Occipital lobe (tissue), 2 donors: ENCODE data around the gene RNF44. TPM values are rescaled to one million over a fixed set of nuclear protein-coding genes. Genes with fewer than 3 reads are reported as not detected.
"Not testable (repeated sequence)": the region's sequence is repeated elsewhere in the genome, so short reads cannot be mapped to it uniquely, and the experiment has no call there.

ENCODE experiments used
- DNase-seq: peaks from one replicate; lab custom pipeline; 2025; lab: John Stamatoyannopoulos, UW
- total RNA-seq: library from RNA; depleted of rRNA; stranded (reverse); fragments of >200 nt; gene quantifications from one replicate; pipeline ENCODE4 v1.2.3, GENCODE V29; 2014

Gene RNF44
- total RNA-seq, 1 donor from 2014 or later: 8.6 TPM

DNA sequence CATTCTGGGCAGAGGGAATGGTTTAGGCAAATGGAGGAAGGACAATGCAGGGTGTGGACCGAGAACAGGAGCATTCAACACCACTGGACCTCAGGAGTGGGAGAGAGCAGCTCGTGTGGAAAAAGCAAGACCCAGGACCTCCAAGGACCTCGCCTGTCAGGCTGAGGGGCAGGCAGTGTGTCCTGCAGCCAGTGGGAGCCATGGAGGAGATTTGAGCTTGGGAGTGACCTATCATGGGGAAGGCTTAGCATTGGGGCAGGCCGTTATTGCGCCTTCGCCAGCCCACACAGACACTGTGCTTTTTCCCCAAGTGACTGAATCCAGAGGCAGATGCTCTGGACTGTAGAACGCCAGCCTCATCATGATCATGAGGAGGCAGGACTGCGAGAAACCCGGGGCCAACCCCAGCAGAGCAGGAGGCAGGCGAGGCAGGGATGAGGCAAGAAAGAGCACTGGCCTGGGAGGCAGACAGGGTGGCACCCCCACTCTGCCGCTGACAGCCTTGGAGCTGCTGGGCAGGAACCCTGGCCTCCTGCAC is 15.2 kb upstream of the RNF44 start:
- no peak for DNase-seq

DNA sequence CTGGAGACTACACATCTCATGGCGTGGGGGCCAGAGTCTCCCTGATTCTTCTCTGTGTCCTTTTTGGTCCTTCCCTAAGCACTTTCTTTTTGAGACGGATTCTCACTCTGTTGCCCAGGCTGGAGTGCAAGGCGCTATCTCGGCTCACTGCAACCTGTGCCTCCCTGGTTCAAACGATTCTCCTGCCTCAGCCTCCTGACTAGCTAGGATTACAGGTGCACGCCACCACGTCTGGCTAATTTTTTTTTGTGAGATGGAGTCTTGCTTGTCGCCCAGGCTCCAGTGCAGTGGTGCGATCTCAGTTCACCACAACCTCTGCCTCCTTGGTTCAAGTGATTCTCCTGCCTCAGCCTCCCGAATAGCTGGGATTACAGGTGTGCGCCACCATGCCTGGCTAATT is 13.7 kb upstream of the RNF44 start:
- not testable (repeated sequence) for DNase-seq

DNA sequence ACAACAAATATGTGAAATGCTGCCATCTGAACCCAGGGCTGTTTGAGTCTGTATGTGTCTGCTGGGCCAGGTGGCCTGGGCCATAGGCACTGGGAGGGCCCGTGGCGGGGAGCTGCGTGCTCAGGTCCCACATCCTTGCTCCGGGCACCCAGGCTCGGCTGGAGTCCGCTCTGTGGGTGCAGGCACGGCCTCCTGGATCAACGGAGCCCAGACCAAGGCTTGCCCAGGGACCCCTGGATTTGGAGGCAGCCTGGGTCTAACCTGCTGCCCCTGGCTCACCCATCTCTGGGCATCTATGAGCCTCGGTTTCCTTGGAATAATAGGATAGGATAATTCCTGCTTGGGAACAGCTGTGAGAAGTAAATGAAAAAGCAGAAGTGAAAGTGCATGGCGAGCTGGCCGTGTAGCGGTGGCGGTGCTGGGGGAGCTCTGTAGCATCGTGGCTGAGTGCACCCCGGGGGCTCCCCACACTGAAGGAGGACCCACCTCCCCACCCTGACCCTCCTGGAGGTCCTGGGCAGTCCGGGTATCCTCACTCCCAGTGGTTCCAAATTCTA is 13.2 kb upstream of the RNF44 start:
- no peak for DNase-seq

DNA sequence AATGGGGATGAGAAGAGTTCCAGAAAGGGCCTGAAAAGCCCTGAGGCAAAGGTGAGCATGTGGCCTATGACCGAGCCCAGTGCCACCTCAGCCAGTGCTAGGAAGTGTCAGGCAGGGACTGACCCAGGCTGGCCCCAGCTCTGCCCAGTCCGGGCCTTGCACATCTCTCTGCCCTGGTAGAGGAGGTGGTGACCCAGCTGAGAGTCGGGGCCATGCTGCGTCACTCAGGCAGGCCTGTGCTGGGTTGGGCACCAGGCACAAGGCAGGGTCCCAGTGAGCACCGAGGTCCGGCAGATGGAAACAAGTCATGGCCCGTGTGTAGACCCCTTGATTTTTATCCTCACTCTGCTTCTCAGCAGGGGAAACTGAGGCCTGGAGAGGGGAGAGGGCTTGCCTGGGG is 12.7 kb upstream of the RNF44 start:
- DNase-seq: no peak

DNA sequence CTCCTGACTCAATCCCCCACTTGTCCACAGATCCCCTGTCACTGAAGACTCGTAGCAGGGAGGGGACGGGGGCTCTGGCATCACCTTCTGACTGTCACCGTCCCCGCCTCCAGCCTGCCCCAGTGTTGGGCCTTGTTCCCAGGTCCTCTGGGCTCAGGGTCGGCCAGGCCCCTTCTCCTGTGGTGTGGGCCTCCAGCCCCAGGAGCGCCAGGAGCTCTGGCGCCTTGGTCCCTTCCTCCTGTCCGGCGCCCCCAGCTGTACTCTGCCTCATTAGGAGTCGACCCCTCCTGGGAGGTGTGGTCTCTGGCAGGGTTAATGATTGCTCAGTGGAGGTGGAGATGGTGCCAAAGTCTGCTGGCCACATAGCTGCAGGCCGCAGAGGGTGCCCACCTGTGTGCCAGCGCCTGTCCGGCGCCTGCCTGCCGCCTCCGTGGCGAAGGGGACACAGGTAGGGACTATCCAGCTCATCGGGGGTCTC is 11.8 kb upstream of the RNF44 start, which contains the start of gene CDHR2:
CDHR2 (plus strand) TSS at position 376 of the 478 bp plus-strand sequence. CDS start 16,011 bp downstream, outside the sequence.
- no peak for DNase-seq

DNA sequence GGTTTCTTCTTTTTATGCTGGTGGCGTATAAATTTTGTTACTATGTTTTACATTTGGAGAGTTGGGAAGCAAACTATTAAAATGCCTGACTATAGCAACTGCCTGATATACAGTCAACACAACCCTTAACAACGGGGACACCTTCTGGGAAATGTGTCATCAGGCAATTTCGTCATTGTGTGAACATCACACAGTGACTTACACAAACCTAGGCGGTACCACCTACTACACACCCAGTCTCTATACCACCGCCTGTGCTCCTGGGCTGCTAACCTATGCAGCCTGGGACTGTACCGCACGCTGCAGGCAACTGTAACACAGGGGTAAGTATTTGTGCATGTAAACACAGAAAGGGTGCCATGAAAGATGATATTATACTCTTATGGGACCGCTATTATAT is 10.6 kb upstream of the RNF44 start:
- no peak for DNase-seq

DNA sequence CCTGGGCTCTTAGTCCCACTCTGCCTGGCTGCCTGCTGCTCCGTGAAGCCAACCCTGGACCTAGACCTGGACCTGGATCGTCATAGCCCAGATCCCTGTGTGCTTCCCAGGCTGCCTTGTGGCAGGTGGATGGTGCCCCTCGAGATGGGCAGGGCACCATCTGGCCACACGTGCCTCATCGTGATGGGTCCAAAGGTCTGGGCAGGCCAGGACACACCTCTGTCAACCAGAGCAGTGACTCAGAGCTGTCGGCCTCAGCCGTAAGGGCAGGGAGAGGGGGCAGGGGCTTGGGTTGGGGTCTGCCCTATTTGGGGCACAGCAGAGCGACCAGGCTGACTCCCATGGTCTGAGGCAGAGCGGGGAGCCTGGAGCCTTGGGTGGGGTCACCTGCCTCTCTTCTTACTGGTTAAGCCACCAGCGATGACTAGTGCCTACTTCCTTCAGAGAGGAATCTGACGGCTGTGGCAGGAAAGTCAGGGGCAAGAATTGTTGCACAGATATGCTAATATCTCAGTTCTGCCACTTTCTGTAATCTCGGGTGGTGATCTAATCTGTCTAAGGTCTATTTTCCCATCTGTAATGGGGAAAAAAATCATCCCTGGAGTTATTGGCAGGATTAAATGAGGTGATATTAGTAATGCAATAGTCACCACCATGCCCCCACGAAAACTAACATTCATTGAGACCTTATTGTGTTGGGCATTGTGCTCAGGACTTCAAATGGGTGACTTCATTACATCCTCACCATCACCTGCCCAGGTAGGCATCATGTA is 8.7 kb upstream of the RNF44 start:
- DNase-seq: no peak

DNA sequence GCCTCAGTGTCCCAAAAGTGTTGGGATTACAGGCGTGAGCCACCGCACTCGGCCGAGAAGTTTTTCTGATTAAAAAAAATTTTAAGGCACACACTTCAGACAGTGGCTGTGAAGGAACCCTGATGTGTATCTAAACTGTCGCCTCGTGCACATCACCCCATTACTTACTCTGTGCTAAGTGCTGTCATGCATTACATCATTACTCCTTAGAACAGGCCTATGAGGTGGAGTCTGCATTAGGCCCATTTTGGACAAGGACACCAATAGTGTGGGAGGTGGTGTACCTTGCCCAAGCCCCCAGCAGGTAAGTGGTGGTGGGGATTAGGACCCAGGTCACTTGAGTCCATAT is 8.2 kb upstream of the RNF44 start:
- no peak for DNase-seq

DNA sequence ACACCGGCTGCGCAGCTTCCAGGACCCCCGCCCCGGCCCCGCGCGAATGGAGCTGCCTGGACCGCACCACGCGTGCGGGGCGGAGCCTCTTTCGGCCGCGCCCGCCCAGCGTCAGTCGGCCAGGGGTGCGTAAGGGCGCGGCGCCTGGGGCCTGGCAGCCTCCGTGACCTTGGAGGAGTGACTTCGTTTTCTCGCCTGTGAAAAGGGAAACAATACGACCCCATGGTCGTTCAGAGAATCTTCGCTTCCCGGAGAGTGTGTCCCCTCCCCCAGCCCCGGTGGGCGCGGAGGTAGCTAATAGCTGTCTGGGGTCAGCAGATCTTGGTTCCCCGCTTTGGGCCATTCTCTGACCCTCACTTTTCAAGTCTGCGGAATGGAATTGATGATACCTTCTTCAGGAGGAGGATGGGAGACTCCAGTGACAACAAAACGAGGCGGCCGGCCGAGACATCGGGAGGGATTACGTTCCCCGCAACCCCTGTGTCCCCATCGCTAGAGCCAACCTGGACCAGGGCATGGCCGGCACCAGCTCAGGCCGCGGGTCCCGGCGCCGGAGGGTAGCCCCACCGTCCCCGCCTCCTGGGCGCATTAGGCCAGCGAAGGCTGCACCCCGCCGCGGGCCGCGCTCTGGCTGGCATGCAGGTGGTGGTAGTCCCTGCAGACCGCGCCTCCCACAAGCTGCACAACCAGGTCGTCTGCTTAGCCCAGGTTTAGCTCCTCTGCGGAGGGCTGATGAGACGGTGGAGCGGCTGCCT is 6.4 kb upstream of the RNF44 start:
- DNase-seq: no peak

DNA sequence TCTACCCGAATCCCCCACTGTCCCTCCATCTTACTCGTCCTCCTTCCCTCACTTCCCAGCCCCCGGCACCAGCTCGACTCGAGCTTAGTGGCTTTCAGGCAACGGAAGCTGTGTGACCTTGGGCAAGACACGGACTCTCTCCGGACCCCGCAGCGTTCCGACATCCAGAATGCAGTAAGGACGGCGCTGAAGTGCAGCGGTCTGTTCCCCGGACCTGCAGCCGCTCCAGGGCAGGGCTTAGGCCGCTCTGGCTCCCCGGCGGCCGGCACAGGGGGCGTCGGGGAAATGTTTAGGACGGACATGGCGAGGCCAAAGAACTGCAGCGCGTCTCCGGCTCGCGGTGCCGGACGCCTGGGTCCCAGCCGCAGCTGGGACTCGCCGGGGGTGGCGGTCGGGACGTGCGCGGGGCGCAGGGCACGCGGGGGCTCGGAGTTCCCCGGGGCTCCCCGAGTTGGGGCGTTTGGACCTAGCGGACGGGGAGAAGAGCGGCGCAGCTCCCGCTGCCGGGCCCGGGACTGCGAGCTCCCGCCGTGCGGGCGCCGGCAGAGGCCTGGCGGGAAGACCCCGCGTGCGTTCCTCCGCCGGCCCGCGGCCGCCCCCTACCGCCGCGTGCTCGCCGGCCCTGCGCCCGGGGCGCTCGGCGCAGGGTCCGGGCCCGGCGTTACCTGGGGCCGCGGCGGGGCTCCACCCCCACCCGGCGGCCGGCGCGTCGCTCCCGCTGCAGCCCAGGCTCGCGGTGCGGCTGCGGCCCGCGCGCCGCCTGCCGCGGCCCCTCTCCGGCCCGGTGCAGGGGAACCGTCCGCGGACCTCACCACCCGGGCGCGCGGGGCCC is 5.6 kb upstream of the RNF44 start:
- no peak for DNase-seq

DNA sequence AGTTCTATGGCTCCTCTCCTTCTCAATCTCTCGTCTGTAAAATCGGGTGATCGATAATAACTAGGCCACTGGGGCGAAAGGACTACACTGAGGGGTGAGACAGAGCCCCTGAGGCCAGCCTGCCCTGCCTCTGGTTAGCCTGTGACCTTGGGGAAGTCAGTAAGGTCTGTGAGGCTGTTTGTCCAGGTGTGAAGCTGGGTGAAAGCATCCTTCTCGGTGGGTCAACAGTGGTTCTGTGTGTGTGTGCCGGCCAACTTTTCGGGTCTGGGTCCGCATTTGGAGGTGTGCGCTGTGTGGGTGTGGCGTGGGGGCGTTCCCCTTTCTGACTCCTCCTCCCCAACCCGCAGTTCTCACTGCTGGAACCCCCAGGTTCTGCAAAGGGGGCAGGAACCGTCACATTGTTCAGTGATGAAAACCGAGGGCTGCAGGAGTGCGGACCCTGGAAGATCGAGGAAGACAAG is 5.0 kb upstream of the RNF44 start:
- DNase-seq: no peak

DNA sequence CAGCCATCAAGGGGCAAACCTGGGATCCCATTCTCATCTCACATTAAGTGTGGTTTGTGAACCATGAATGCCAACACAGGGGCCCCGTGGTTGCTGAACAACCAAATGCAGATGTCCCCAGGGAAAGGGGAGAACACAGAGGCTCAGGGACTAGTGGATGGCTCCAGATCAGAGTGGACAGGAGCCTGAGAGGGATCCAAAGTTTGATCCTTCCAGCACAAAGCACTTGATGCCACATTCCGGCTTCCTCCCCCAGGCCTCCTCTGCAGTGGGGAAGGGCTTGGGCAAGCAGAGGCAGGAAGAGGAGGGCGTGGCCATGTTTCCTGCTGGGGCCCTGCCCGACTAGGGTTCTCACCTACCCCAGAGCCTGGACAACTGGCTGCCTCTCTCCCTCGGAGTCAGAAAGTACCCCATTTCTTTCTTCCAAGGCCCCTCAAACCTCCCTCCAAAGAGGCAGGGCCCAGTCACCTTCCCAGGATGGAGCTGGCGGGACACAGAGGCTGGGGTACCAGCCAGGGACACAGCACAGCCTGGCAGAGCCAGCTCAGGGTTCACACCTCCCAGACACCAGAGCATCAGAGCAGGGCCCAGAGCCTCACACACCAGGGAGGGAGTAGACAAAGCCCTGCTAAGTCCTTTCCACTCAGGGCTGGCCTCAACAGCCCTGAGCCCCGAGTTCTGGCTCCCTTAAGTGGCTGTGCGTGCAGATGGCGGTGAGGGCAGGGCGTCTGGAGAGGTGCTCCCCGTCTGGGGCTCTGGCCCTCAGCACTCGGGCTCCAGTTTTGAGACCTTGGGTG is 4.3 kb upstream of the RNF44 start:
- no peak for DNase-seq

DNA sequence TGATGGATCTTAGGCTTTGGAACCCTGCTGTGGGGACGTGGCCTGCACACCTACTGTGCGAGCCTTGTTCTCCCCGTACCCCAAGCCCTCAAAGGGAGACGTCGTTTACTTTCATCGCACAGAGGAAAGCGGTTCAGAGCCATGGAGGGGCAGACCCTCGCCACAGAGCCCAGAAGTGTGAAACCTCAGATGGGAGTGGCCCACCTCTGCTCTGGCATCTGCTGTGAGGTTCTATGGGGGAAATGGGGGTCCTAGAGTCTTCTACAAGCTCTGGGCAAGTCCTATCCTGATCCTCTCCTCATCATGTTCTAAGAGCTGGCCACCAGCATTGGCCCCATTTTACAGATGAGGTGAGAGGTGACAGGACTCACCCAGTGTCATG is 3.7 kb upstream of the RNF44 start:
- DNase-seq: no peak

DNA sequence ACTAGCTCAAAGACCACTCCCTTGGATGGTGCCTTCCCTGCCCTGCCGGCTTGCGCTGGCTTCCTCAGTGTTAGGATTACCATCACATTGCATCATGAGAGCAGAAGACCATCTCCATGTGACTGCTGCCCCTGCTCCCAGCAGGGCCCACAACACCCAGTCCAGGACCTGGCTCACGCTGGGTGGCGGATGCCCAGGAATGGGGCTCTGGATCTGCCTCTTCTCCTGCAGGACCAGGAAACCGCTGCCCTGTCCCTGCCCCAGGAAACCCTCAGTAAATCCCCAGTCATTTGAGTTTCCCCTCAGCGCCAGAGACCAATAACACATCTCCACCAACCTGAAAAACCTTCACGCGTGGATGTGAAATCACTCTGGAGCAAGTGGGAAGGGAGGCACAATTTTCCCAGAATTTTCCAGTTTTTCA is 3.3 kb upstream of the RNF44 start:
- DNase-seq: no peak

DNA sequence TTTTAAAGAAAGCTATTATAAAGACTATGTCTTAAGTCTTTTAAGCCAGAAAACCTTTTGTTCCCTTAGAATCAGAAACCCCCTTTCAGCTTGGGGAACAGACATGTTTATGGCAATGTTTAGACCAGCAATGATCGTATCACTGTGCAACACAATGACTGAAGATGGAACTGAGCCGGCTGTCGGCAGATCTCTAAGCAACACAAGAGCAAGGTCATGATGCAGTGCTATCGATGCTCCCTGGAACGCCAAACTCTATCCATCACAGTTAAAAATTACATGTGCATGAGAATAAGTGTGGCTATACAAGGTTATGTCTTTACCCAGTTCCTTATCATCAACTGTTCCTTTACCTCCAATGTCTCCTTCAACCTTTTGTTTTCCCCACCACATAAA is 1.8 kb upstream of the RNF44 start:
- no peak for DNase-seq

DNA sequence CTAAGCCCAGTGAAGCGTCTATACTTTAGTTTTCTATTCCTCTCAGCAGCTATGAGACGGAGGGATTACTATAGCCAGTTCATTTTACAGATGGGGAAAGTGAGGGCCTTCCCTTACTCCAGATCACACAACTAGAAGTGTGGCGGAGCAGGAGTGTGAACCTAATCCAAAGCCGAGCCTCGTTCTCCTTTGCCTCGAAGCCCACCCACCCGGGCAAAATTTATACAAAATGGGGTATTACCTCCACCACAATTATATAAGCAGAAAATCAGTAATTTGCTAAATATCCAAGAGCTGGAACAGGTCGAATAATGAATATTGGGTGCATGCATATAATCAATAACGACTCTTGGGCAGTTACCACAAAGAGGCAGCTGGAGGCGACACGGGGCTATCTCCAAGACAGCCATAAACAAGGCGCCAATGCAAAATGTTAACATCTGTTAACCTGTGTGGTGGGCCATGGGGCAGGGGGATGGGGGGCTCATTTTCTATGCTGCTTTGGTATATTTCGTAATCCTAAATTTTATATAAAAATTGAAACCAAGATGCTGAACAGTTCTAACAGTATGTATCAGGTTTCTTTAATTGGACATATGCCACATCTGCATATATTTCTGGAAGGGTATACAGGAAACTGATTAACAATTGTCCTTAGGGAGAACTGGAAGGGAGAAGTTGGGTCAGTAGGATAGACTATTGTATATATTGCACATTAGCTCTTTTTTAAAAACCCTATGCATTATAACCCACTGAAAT is 1.2 kb upstream of the RNF44 start:
- DNase-seq: no peak

DNA sequence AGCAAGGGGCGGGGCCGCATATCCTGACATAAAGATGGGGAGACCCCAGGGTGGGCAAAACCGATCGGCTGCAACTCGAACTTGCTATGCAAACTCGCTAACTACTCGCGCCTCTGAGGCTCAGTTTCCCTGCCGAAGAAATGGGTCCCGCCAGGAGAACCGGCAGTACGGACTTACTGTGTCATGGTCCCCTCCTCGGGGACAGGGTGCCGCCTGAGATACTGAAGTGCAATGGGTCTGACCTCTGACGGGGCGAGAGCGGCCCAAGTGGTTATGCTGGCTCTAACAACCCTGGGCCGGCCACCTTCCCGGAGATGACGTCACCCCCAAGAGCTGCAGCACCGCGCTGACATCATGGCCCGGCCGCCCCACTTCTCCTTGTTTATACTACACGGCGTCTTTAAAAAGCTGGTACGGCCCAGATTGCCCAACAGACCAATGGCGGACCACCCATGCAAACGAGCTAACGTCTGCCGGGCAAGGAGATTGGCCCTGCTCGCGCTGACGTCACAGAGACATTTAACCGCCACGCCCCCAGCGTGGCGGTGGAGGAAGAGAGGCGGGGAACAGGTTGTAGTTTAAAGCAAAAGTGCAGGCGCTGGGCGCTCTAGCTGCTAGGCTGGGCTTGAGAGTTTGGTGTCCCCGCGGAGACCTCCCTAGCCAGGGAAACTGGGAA is 490 bp upstream of the RNF44 start:
- peak; percentile 99 for DNase-seq

DNA sequence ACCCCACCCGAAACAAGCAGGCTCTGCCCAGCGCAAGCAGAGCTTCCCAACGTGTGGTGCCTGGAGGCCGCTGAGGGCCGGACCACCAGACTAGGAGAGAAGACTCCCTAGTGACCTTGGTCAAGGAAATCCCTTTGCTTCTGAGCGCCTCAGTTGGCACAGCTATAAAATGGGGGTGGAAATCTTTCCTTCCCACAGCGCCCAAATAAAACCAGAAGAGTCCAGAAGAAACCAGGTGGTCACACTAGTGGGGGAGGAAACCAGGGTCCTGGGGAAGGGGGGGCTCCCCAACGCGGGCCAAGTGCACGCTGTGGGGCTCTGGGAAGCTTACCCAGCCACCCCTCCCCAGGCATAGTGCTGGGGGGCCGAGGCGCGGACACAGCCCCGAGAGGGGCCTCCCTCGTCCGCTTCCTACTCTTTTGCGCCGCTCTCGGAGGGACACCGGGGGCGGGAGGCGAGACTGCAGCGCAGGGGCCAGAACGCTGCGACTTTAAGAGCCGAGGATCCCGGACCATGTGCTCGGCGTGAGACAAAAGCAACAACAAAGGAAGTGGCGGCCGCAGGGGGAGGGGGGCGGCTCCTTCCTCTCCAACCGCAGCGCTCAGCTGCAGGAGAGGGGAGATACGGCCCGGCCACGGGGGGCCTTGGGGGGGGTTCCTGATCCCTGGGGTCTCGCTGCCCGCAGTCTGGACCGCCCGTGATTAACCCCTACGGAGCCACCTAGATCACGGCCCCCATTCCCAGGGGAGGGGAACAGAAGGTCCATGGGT is 885 bp downstream of the RNF44 start:
- peak; percentile 60 for DNase-seq
